Hepatocyte (in vitro differentiated cells): Measurements from ENCODE around the gene ARR3.

Source experiments
- CTCF ChIP-seq: fragments of 200-600 bp; sonication (generic); IDR thresholded peaks from 2 replicates; pipeline ENCODE4 v1.5.1; 2016; ENCODE audit warnings: antibody characterized with exemption, mild to moderate bottlenecking; ENCODE audit not compliant: poor library complexity
- EZH2phosphoT487 ChIP-seq: fragments of 200-600 bp; sonication (generic); IDR thresholded peaks from one replicate; pipeline ENCODE4 v1.6.1; 2018; ENCODE audit warnings: antibody characterized with exemption, mild to moderate bottlenecking, low read depth, moderate library complexity; ENCODE audit not compliant: unreplicated experiment, severe bottlenecking

GRCh38 chrX:70254063-70254400 is 14.1 kb upstream of the ARR3 start:
- TF ChIP-seq CTCF (no peak), EZH2phosphoT487 (no peak)
